DOHH2 (cell line): ENCODE measurements around the gene TTC28.

Experiments used
- H3F3A ChIP-seq: fragments of 200-600 bp; sonication (generic), shearing (Covaris generic); 2 replicates; pipeline ENCODE4 v1.6.0; 2016; ENCODE audit warnings: antibody characterized with exemption, mild to moderate bottlenecking; ENCODE audit not compliant: control insufficient read depth, insufficient read depth
- H3K27ac ChIP-seq: fragments of 200-600 bp; sonication (generic); 2 replicates; pipeline ENCODE4 v1.5.1; 2014; ENCODE audit warnings: low read depth, mild to moderate bottlenecking, low read length, moderate library complexity
- H3K27me3 ChIP-seq: fragments of 200-600 bp; sonication (generic); 2 replicates; pipeline ENCODE4 v1.6.1; 2014; ENCODE audit warnings: mild to moderate bottlenecking, low read length, mixed read lengths; ENCODE audit not compliant: control insufficient read depth
- H3K36me3 ChIP-seq: fragments of 200-600 bp; sonication (generic); 2 replicates; pipeline ENCODE4 v1.6.1; 2014; ENCODE audit warnings: mild to moderate bottlenecking, low read length, moderate library complexity, mixed read lengths; ENCODE audit not compliant: control insufficient read depth
- H3K4me1 ChIP-seq: fragments of 200-600 bp; sonication (generic); 2 replicates; pipeline ENCODE4 v1.6.1; 2014; ENCODE audit warnings: mild to moderate bottlenecking, low read length, mixed read lengths; ENCODE audit not compliant: control insufficient read depth
- H3K4me2 ChIP-seq: fragments of 200-600 bp; sonication (generic); 2 replicates; pipeline ENCODE4 v1.6.0; 2014; ENCODE audit warnings: mild to moderate bottlenecking, low read length, moderate library complexity
- H3K4me3 ChIP-seq: fragments of 200-600 bp; sonication (generic); 2 replicates; pipeline ENCODE4 v1.5.1; 2014; ENCODE audit warnings: mild to moderate bottlenecking, low read length, mixed read lengths
- H3K79me2 ChIP-seq: fragments of 200-600 bp; sonication (generic); 2 replicates; pipeline ENCODE4 v1.6.1; 2014; ENCODE audit warnings: mild to moderate bottlenecking, low read length, mixed read lengths; ENCODE audit not compliant: control insufficient read depth
- H3K9me2 ChIP-seq: fragments of 200-600 bp; sonication (generic); replicated peaks from 2 replicates; pipeline ENCODE4 v1.6.1; 2014; ENCODE audit warnings: mild to moderate bottlenecking, low read length, mixed read lengths; ENCODE audit not compliant: control insufficient read depth
- H3K9me3 ChIP-seq: fragments of 200-600 bp; sonication (generic); 2 replicates; pipeline ENCODE4 v1.6.1; 2014; ENCODE audit warnings: antibody characterized with exemption, low read length, mixed read lengths; ENCODE audit not compliant: control insufficient read depth, insufficient read depth
- H4K20me1 ChIP-seq: fragments of 200-600 bp; sonication (generic); 2 replicates; pipeline ENCODE4 v1.6.0; 2014; ENCODE audit warnings: low read depth, mild to moderate bottlenecking, antibody characterized with exemption, low read length, moderate library complexity; ENCODE audit not compliant: control insufficient read depth, insufficient read depth
- EZH2phosphoT487 ChIP-seq: fragments of 200-600 bp; sonication (generic); IDR thresholded peaks from 2 replicates; pipeline ENCODE4 v1.6.1; 2017; ENCODE audit warnings: borderline replicate concordance, mild to moderate bottlenecking, antibody characterized with exemption, low read length, moderate library complexity, mixed read lengths
- TF ChIP-seq, protein P1 (sequence below): fragments of 200-600 bp; sonication (generic); IDR thresholded peaks from one replicate; pipeline ENCODE4 v1.5.1; 2014; ENCODE audit warnings: antibody characterized with exemption, mild to moderate bottlenecking, low read depth, low read length; ENCODE audit not compliant: poor library complexity, severe bottlenecking

The TTC28 gene

DNA sequence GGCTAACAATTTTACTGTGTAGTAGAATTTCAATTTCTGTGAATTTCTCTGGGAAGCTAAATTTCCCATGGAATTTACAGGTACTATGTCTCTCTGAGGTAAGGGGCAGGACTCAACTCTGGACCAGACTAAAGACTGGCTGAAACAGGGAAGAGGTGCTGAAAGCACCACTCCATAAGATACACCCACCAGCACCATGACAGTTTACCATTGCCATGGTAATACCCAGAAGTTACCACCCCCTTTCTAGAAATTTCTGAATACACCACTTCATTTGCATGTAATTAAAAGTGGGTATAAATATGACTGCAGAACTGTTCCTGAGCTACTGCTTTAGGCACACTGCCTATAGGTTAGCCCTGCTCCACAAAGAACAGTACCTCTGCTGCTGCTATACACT is 274.1 kb downstream of the TTC28 start:
- Histone ChIP-seq H3K4me3 (no peak overlapping the region), H4K20me1 (no peaks in the 10 kb centered on the region), H3K27ac (no peak overlapping the region), H3K4me2 (no peak overlapping the region), H3K27me3 (0 out of 2 replicates have a peak, but pooled peaks cover 2% of the 10 kb centered on the region), H3K4me1 (no peaks in the 10 kb centered on the region), H3K9me2 (no peaks in the 10 kb centered on the region), H3K79me2 (no peaks in the 10 kb centered on the region), H3K9me3 (no peaks in the 10 kb centered on the region), H3K36me3 (no peaks in the 10 kb centered on the region), H3F3A (no peaks in the 10 kb centered on the region)
- TF ChIP-seq, protein P1, sequence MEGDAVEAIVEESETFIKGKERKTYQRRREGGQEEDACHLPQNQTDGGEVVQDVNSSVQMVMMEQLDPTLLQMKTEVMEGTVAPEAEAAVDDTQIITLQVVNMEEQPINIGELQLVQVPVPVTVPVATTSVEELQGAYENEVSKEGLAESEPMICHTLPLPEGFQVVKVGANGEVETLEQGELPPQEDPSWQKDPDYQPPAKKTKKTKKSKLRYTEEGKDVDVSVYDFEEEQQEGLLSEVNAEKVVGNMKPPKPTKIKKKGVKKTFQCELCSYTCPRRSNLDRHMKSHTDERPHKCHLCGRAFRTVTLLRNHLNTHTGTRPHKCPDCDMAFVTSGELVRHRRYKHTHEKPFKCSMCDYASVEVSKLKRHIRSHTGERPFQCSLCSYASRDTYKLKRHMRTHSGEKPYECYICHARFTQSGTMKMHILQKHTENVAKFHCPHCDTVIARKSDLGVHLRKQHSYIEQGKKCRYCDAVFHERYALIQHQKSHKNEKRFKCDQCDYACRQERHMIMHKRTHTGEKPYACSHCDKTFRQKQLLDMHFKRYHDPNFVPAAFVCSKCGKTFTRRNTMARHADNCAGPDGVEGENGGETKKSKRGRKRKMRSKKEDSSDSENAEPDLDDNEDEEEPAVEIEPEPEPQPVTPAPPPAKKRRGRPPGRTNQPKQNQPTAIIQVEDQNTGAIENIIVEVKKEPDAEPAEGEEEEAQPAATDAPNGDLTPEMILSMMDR = no peak
- TF ChIP-seq EZH2phosphoT487 = no peak

DNA sequence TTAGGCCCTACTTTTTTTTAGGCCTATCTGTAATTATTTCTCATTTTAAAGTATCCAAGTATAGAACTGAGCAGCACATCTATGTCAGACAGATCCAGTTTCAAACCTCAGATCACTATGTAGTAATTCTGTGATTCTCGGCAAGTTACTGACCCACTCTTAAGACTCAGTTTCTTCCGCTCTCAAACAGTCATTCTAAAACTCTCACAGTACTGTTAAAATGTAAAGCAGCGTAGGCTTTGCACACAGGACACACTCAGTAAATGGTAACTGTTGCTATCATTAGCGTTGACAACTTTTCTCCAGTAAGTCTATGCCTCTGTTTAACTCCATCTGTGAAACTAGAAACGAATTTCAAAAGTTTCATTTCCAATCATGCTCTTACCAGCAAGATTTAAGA is 277.1 kb downstream of the TTC28 start:
- H3K9me2 ChIP-seq = no peaks in the 10 kb centered on the region
- TF ChIP-seq, protein P1 = no peak
- no peak for TF ChIP-seq EZH2phosphoT487
- no peaks in the 10 kb centered on the region for H3F3A ChIP-seq
- H3K79me2 ChIP-seq = no peaks in the 10 kb centered on the region
- no peaks in the 10 kb centered on the region for H3K36me3 ChIP-seq
- H4K20me1 ChIP-seq = no peaks in the 10 kb centered on the region
- no peaks in the 10 kb centered on the region for H3K9me3 ChIP-seq
- H3K27ac ChIP-seq = no peak overlapping the region
- H3K4me2 ChIP-seq = no peak overlapping the region
- 0 out of 2 replicates have a peak, but pooled peaks cover 2% of the 10 kb centered on the region for H3K27me3 ChIP-seq
- H3K4me3 ChIP-seq = no peak overlapping the region
- H3K4me1 ChIP-seq = no peaks in the 10 kb centered on the region

DNA sequence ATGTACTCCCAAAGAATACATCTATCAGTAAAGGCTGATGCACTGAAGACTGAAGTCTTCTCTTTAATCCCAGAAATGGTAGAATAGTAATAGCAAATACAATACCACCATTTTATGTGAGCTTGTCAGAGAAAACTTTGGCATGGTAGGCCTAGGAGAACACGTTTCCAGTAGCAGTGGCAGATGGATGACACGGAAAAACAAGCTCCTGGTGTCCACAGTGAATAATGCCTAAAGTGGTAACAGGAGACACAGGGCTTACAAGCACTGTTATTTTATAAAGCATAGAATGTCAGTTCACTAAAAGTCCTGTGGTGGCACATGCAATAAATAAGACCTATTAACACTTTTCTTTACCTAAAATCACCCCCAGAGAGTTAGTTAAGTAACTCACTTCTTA is 277.6 kb downstream of the TTC28 start:
- H3K9me3 ChIP-seq = no peaks in the 10 kb centered on the region
- H4K20me1 ChIP-seq = no peaks in the 10 kb centered on the region
- H3K4me3 ChIP-seq = no peak overlapping the region
- TF ChIP-seq, protein P1 = no peak
- no peak for TF ChIP-seq EZH2phosphoT487
- H3K9me2 ChIP-seq = no peaks in the 10 kb centered on the region
- no peaks in the 10 kb centered on the region for H3K36me3 ChIP-seq
- H3F3A ChIP-seq = no peaks in the 10 kb centered on the region
- H3K79me2 ChIP-seq = no peaks in the 10 kb centered on the region
- H3K27me3 ChIP-seq = 0 out of 2 replicates have a peak, but pooled peaks cover 2% of the 10 kb centered on the region
- no peak overlapping the region for H3K27ac ChIP-seq
- H3K4me2 ChIP-seq = no peak overlapping the region
- no peaks in the 10 kb centered on the region for H3K4me1 ChIP-seq

DNA sequence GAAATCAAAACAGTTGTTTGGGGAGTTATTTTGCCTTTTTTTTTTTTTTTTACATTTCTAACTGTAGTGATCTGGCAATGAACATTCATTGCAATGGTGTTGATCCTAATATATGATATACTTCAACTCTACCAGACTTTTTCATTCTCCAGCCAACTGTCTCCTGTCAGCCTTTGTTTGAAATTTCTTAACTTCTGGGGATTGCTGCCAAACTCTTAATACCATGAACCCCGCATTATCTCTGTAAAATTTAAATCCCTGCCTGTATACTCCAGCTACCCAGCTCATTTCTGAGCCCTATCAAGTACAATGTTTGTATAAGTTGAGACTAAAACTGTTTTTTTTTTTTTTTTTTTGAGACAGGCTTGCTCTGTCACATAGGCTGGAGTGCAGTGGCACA is 280.7 kb downstream of the TTC28 start:
- Histone ChIP-seq H3K9me3 (no peaks in the 10 kb centered on the region), H3F3A (no peaks in the 10 kb centered on the region), H3K9me2 (no peaks in the 10 kb centered on the region), H3K36me3 (no peaks in the 10 kb centered on the region), H3K27ac (no peak overlapping the region), H3K27me3 (0 out of 2 replicates have a peak, but pooled peaks cover 2% of the 10 kb centered on the region), H3K4me2 (no peak overlapping the region), H3K4me3 (no peak overlapping the region), H4K20me1 (no peaks in the 10 kb centered on the region), H3K79me2 (no peaks in the 10 kb centered on the region), H3K4me1 (no peaks in the 10 kb centered on the region)
- no peak for TF ChIP-seq EZH2phosphoT487
- TF ChIP-seq, protein P1 = no peak
